GM12801 (cell line): ENCODE measurements around the gene CLPTM1L.

Source experiments
- TF ChIP-seq, protein P1 (sequence below): IDR thresholded peaks from one replicate; pipeline ENCODE4 v1.5.1; 2011; ENCODE audit warnings: control low read depth; ENCODE audit not compliant: insufficient read length; ENCODE audit errors: extremely low read depth

Gene CLPTM1L

DNA sequence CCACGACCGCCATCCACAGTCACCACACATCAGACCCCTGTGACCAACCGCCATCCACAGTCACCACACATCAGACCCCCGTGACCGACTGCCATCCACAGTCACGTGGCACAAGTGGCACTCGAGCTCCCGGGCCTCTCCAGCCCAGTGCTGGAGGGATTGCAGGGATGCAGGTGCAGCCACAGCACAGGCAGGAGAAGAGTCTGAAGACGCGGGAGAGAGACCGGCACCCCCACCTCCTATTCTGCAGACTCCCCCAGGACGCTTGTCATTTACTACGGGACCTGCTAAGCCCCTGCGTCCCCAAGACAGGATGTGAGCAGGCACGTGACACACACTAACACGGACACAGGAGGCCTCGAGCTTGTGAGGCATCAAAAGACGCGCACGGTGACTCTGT is 71.2 kb downstream of the CLPTM1L start:
- TF ChIP-seq, protein P1, sequence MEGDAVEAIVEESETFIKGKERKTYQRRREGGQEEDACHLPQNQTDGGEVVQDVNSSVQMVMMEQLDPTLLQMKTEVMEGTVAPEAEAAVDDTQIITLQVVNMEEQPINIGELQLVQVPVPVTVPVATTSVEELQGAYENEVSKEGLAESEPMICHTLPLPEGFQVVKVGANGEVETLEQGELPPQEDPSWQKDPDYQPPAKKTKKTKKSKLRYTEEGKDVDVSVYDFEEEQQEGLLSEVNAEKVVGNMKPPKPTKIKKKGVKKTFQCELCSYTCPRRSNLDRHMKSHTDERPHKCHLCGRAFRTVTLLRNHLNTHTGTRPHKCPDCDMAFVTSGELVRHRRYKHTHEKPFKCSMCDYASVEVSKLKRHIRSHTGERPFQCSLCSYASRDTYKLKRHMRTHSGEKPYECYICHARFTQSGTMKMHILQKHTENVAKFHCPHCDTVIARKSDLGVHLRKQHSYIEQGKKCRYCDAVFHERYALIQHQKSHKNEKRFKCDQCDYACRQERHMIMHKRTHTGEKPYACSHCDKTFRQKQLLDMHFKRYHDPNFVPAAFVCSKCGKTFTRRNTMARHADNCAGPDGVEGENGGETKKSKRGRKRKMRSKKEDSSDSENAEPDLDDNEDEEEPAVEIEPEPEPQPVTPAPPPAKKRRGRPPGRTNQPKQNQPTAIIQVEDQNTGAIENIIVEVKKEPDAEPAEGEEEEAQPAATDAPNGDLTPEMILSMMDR: no peak

DNA sequence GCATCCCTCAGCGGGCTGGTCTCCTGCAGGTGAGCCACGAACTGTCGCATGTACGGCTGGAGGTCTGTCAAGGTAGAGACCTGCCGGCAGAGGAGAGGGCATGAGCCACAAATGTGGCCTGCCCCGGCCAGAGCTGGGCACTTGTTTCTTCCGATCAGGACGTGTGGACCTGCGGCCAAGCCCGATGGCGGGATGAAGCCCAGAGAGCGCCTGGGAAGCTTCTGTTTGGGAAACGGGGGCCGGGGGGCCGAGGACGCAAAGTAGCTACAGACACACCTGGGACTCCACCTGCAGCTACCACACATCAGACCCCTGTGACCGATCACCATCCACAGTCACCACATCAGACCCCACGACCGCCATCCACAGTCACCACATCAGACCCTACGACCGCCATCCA is 72.7 kb downstream of the CLPTM1L start:
- TF ChIP-seq, protein P1: no peak

DNA sequence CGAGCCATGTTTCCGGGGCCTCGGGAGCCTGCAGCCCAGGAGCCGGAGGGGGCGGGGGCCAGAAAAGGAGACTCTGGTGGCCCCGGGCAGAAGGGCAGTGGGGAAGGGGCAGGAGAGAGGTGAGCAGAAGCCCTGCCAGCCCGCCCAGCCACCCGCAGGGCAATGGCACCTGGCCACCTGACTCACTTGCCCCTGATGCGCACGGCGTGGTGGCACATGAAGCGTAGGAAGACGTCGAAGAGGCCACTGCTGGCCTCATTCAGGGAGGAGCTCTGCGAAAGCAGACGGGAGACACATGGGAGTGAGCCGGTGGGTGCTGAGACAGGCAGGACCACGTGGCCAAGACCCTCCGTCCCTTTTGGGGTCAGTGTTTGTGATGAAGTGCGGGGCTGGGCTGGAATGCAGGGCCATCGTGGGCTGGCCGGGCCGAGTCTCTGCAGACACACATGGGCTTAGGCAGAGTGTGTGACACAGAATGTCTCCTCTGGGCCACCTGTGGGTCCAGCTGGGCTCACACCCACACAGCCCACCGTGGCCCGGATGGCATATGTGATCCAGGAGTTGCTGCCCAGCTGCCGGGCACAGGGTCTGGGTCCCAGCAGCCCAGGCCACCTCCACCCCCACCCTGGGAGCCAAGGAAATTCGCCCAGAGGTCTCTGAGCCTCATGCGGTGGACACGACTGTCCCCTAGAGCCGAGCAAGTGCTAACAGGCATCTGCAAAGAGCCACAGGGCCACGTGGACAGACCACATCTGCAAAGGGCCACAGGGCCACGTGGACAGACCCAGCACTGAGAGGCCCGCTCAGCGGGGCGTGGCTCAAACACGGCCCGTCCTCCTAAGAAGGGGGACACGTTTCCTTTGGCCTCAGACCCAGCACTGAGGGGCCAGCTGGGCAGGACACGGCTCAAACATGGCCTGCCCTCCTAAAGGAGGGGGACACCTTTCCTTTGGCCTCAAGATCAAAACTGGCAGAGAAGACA is 73.7 kb downstream of the CLPTM1L start:
- TF ChIP-seq, protein P1: no peak

DNA sequence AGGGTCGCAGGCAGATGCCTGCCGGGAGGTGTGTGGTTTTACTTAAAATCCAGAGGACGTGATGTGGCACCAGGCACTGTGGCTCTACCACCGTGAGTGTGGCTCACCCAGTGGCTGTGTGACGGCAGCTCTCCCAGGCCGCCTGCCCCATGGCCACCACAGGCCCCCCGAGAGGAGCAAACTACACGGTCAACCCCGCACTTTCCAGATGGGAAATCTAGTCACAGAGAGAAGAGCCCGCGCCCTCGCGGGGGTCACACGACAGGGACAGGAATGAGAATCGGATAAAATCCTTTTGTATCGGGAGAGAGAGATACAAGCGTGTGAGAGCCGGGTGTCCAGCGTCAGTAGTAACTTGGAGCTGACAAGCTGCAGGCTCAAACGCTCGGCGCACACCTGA is 74.5 kb downstream of the CLPTM1L start:
- TF ChIP-seq, protein P1: no peak

DNA sequence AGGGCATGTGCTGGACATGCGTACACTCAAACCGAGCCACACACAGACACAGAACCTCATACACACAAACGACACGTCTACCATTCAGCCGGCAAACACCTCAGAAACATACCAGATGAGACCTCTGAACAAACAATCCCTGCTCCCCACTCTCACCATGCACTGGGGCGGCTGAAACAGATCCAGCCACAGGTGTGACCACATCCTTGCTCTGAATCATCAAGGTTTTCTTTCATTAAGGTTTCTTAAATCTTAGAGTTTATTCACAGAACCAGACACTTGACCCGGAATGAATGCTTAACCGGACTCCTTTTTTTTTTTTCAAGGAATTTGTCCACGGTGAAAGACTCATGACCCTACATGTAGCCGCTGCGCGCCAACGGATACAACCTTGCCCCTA is 76.2 kb downstream of the CLPTM1L start:
- TF ChIP-seq, protein P1: no peak

DNA sequence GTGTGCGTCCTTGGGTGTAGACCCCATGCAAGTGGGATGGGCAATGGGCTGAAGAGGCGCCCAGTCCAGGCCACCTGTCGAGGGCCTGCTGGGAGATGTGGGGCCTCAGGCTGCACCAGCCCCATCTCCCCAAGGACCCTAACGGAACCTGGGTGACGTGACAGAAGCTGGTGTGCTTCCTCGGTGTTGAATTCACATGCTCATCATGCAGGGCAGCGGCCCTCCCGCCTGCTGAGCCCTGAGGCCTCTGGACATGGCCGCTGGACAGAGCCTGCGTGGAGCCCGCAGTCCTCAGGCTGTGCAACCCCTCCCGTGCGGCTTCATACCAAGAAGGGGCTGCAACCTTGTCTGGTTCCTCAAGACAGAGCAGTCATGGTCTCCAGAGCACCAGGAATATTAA is 76.8 kb downstream of the CLPTM1L start:
- TF ChIP-seq, protein P1: no peak
